Stimulated activated naive B cell treated with anti-CD40 and anti-IgM and Interleukin-4, amounts not matched to agents 10 μg/mL and 1 μg/mL and 100 μg/mL, for 72 hours (primary cell): ENCODE data around the gene WNK4.
"Not testable (repeated sequence)": the region's sequence is repeated elsewhere in the genome, so short reads cannot be mapped to it uniquely, and the experiment has no call there.

Source experiments
- ATAC-seq, 2 donors: fragments of 150-1000 bp; cut with Tn5 transposase; replicated peaks; 2 replicates each; pipeline ENCODE4 v1.10.0; 2021; ENCODE audit warnings: moderate library complexity in 1 of 2
- DNase-seq: peaks from one replicate; pipeline ENCODE4 v3.0.0; 2021
- H3K27ac Mint-ChIP-seq: one replicate; pipeline ENCODE4 v1.8.0; 2022; ENCODE audit warnings: mild to moderate bottlenecking, mixed read lengths
- H3K27me3 Mint-ChIP-seq, 2 donors: one replicate each; pipeline ENCODE4 v1.8.0; 2022; ENCODE audit warnings: mixed read lengths in 2 of 2
- H3K36me3 Mint-ChIP-seq, 2 donors: one replicate each; pipeline ENCODE4 v1.8.0; 2022; ENCODE audit warnings: mixed read lengths in 2 of 2, mild to moderate bottlenecking in 1 of 2
- H3K4me1 Mint-ChIP-seq, 2 donors: one replicate each; pipeline ENCODE4 v1.8.0; 2022; ENCODE audit warnings: mixed read lengths in 2 of 2, mild to moderate bottlenecking in 1 of 2
- H3K4me3 Mint-ChIP-seq, 2 donors: one replicate each; pipeline ENCODE4 v1.8.0; 2022; ENCODE audit warnings: mild to moderate bottlenecking in 2 of 2, mixed read lengths in 2 of 2, moderate library complexity in 1 of 2
- H3K9me3 Mint-ChIP-seq, 2 donors: one replicate each; pipeline ENCODE4 v1.8.0; 2022; ENCODE audit warnings: mixed read lengths in 2 of 2, mild to moderate bottlenecking in 1 of 2

The WNK4 gene

GRCh38 chr17:42759982-42760651 lies 20.3 kb upstream of the WNK4 start:
- H3K9me3 Mint-ChIP-seq = no peaks in the 10 kb centered on the region
- ATAC-seq (peak; percentile 91), DNase-seq (peak; percentile 61)
- H3K4me1 Mint-ChIP-seq = peaks cover 20 to 27% of the 10 kb centered on the region in 2 donors
- H3K27me3 Mint-ChIP-seq = peaks cover 41 to 42% of the 10 kb centered on the region in 2 donors
- H3K36me3 Mint-ChIP-seq = no peaks in the 10 kb centered on the region
- H3K4me3 Mint-ChIP-seq = peak overlapping the region; percentile 71 to 78
- peak overlapping the region; percentile 75 for H3K27ac Mint-ChIP-seq

- Mint-ChIP-seq H3K27me3 (peaks cover 43 to 45% of the 10 kb centered on the region in 2 donors), H3K4me1 (peaks cover 20 to 27% of the 10 kb centered on the region in 2 donors), H3K9me3 (no peaks in the 10 kb centered on the region), H3K36me3 (no peaks in the 10 kb centered on the region), H3K27ac (peak within 1 kb of the TSS; percentile 84), H3K4me3 (peak within 1 kb of the TSS; percentile 71 to 78)
- DNase-seq (no peak), ATAC-seq (peak; percentile 14 to 25)
Measured at GRCh38 chr17:42760652-42761581, 19.5 kb upstream of the WNK4 start, which contains the start of gene RAMP2. RAMP2 (plus strand) TSS chr17:42761227; CDS start chr17:42761262, 35 bp downstream.

GRCh38 chr17:42761638-42762037 lies 18.8 kb upstream of the WNK4 start:
- Mint-ChIP-seq H3K36me3 (no peaks in the 10 kb centered on the region), H3K9me3 (no peaks in the 10 kb centered on the region), H3K4me1 (peaks cover 20 to 27% of the 10 kb centered on the region in 2 donors), H3K27ac (peak overlapping the region; percentile 84), H3K27me3 (peaks cover 39 to 40% of the 10 kb centered on the region in 2 donors), H3K4me3 (peak overlapping the region; percentile 69 to 78)
- ATAC-seq (no peak), DNase-seq (no peak)

GRCh38 chr17:42766124-42766523 lies 14.3 kb upstream of the WNK4 start:
- DNase-seq = no peak
- Mint-ChIP-seq H3K27ac (no peak overlapping the region), H3K4me1 (peaks cover 6 to 7% of the 10 kb centered on the region in 2 donors), H3K9me3 (no peaks in the 10 kb centered on the region), H3K36me3 (no peaks in the 10 kb centered on the region), H3K27me3 (peaks cover 43 to 60% of the 10 kb centered on the region in 2 donors), H3K4me3 (no peak overlapping the region)
- ATAC-seq = no peak

- Mint-ChIP-seq H3K27ac (no peak overlapping the region), H3K27me3 (peaks cover 33 to 48% of the 10 kb centered on the region in 2 donors)
Measured at GRCh38 chr17:42767512-42767911, 12.9 kb upstream of the WNK4 start.

GRCh38 chr17:42768006-42768405 lies 12.4 kb upstream of the WNK4 start:
- not testable (repeated sequence) for ATAC-seq, H3K9me3 Mint-ChIP-seq, DNase-seq, H3K4me3 Mint-ChIP-seq, H3K36me3 Mint-ChIP-seq, H3K27ac Mint-ChIP-seq
- Mint-ChIP-seq H3K4me1 (peaks cover 7 to 15% of the 10 kb centered on the region in 2 donors), H3K27me3 (peaks cover 28 to 43% of the 10 kb centered on the region in 2 donors)

More at GRCh38 chr17:42767512-42767911, 12.9 kb upstream of the WNK4 start:
- no peak for DNase-seq
- H3K4me3 Mint-ChIP-seq = no peak overlapping the region
- no peaks in the 10 kb centered on the region for H3K36me3 Mint-ChIP-seq
- no peak for ATAC-seq
- peaks cover 7 to 13% of the 10 kb centered on the region in 2 donors for H3K4me1 Mint-ChIP-seq
- H3K9me3 Mint-ChIP-seq = peaks cover 0 to 2% of the 10 kb centered on the region in 2 donors

- not testable (repeated sequence) for H3K27ac Mint-ChIP-seq, ATAC-seq, H3K9me3 Mint-ChIP-seq, DNase-seq, H3K36me3 Mint-ChIP-seq, H3K4me3 Mint-ChIP-seq
- peaks cover 11 to 22% of the 10 kb centered on the region in 2 donors for H3K4me1 Mint-ChIP-seq
- peaks cover 16 to 29% of the 10 kb centered on the region in 2 donors for H3K27me3 Mint-ChIP-seq
Measured at GRCh38 chr17:42769964-42770363, 10.4 kb upstream of the WNK4 start.

GRCh38 chr17:42772945-42773289 lies 7.5 kb upstream of the WNK4 start:
- Mint-ChIP-seq H3K27me3 (peaks cover 3 to 10% of the 10 kb centered on the region in 2 donors), H3K27ac (peak overlapping the region; percentile 98), H3K9me3 (peaks cover 0 to 2% of the 10 kb centered on the region in 2 donors), H3K4me3 (peak overlapping the region; percentile 95 to 99), H3K36me3 (peaks cover 22 to 23% of the 10 kb centered on the region in 2 donors), H3K4me1 (peaks cover 19 to 44% of the 10 kb centered on the region in 2 donors)
- ATAC-seq = no peak
- DNase-seq = no peak

GRCh38 chr17:42773290-42774035 lies 6.9 kb upstream of the WNK4 start, which contains the start of gene VPS25:
VPS25 (plus strand) TSS chr17:42773449; CDS start chr17:42773476, 27 bp downstream.
- DNase-seq = peak; percentile 76
- Mint-ChIP-seq H3K27ac (peak within 1 kb of the TSS; percentile 98), H3K4me3 (peak within 1 kb of the TSS; percentile 95 to 99), H3K27me3 (peaks cover 0 to 5% of the 10 kb centered on the region in 2 donors), H3K4me1 (peaks cover 19 to 45% of the 10 kb centered on the region in 2 donors), H3K9me3 (peaks cover 0 to 2% of the 10 kb centered on the region in 2 donors), H3K36me3 (peaks cover 26 to 28% of the 10 kb centered on the region in 2 donors)
- ATAC-seq = peak; percentile 80 to 89

GRCh38 chr17:42774066-42774745 lies 6.2 kb upstream of the WNK4 start:
- Mint-ChIP-seq H3K9me3 (peaks cover 0 to 2% of the 10 kb centered on the region in 2 donors), H3K27me3 (peaks cover 0 to under 1% of the 10 kb centered on the region in 2 donors), H3K4me1 (peaks cover 20 to 46% of the 10 kb centered on the region in 2 donors), H3K4me3 (peak overlapping the region; percentile 95 to 99), H3K27ac (peak overlapping the region; percentile 98), H3K36me3 (peaks cover 30 to 35% of the 10 kb centered on the region in 2 donors)
- no peak for DNase-seq
- ATAC-seq = no peak

- peak; percentile 41 for DNase-seq
- peaks cover 7 to 13% of the 10 kb centered on the region in 2 donors for H3K27me3 Mint-ChIP-seq
- ATAC-seq = peak; percentile 70 to 82
- peaks cover 24 to 56% of the 10 kb centered on the region in 2 donors for H3K4me1 Mint-ChIP-seq
- peaks cover 39 to 44% of the 10 kb centered on the region in 2 donors for H3K36me3 Mint-ChIP-seq
- peaks cover 0 to 2% of the 10 kb centered on the region in 2 donors for H3K9me3 Mint-ChIP-seq
- peak overlapping the region; percentile 57 to 68 for H3K4me3 Mint-ChIP-seq
- H3K27ac Mint-ChIP-seq = no peak overlapping the region
Measured at GRCh38 chr17:42775534-42776098, 4.8 kb upstream of the WNK4 start.

GRCh38 chr17:42778570-42778969 lies 1.8 kb upstream of the WNK4 start:
- peaks cover 30 to 57% of the 10 kb centered on the region in 2 donors for H3K4me1 Mint-ChIP-seq
- H3K27ac Mint-ChIP-seq = no peak overlapping the region
- no peak for DNase-seq
- H3K36me3 Mint-ChIP-seq = peaks cover 42 to 44% of the 10 kb centered on the region in 2 donors
- no peaks in the 10 kb centered on the region for H3K9me3 Mint-ChIP-seq
- no peak for ATAC-seq
- H3K4me3 Mint-ChIP-seq = no peak overlapping the region
- H3K27me3 Mint-ChIP-seq = peaks cover 31 to 39% of the 10 kb centered on the region in 2 donors
